Nephron (organoid): Measurements from ENCODE around the gene COX7A2L.

Experiments
- H3K27ac Mint-ChIP-seq, 3 experiments: 2 replicates each; pipeline ENCODE4 v1.8.0; 2020; ENCODE audit warnings: mixed read lengths in 3 of 3, mild to moderate bottlenecking in 2 of 3, moderate library complexity in 1 of 3
- H3K27me3 Mint-ChIP-seq: 2 replicates; pipeline ENCODE4 v1.8.0; 2021; ENCODE audit warnings: low read depth, mild to moderate bottlenecking, moderate library complexity, mixed read lengths
- H3K36me3 Mint-ChIP-seq: 2 replicates; pipeline ENCODE4 v1.8.0; 2020; ENCODE audit warnings: low read depth, mixed read lengths
- H3K4me1 Mint-ChIP-seq: 2 replicates; pipeline ENCODE4 v1.8.0; 2020; ENCODE audit warnings: mixed read lengths
- H3K4me3 Mint-ChIP-seq, 3 experiments: 2 replicates each; pipeline ENCODE4 v1.8.0; 2020; ENCODE audit warnings: mild to moderate bottlenecking in 3 of 3, mixed read lengths in 3 of 3, moderate library complexity in 2 of 3
- H3K9me3 Mint-ChIP-seq: 2 replicates; pipeline ENCODE4 v1.8.0; 2020; ENCODE audit warnings: mixed read lengths
- TF ChIP-seq, protein P1 (sequence below), 3 experiments: fragments of 200-600 bp; sonication (generic); IDR thresholded peaks; one replicate each; pipeline ENCODE4 v1.5.0; 2021; ENCODE audit warnings: antibody characterized with exemption in 3 of 3; ENCODE audit not compliant: unreplicated experiment in 3 of 3

COX7A2L gene

GRCh38 chr2:42300527-42300926, 60.5 kb downstream of the COX7A2L start:
- Mint-ChIP-seq H3K4me1 (no peaks in the 10 kb centered on the region), H3K27me3 (peaks cover 3% of the 10 kb centered on the region), H3K27ac (no peak overlapping the region)

More at GRCh38 chr2:42300527-42300926, 60.5 kb downstream of the COX7A2L start:
- Mint-ChIP-seq H3K4me3 (no peak overlapping the region), H3K9me3 (no peaks in the 10 kb centered on the region), H3K36me3 (peaks cover 78% of the 10 kb centered on the region)
- TF ChIP-seq, protein P1, sequence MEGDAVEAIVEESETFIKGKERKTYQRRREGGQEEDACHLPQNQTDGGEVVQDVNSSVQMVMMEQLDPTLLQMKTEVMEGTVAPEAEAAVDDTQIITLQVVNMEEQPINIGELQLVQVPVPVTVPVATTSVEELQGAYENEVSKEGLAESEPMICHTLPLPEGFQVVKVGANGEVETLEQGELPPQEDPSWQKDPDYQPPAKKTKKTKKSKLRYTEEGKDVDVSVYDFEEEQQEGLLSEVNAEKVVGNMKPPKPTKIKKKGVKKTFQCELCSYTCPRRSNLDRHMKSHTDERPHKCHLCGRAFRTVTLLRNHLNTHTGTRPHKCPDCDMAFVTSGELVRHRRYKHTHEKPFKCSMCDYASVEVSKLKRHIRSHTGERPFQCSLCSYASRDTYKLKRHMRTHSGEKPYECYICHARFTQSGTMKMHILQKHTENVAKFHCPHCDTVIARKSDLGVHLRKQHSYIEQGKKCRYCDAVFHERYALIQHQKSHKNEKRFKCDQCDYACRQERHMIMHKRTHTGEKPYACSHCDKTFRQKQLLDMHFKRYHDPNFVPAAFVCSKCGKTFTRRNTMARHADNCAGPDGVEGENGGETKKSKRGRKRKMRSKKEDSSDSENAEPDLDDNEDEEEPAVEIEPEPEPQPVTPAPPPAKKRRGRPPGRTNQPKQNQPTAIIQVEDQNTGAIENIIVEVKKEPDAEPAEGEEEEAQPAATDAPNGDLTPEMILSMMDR (IDR thresholded peaks at IDR 0.05; ENCODE audit: unreplicated experiment in 3 of 3), result no peak
